Measurements from ENCODE around the gene NFILZ.
A peak's percentile ranks its signal among the peaks of the same experiment; 100 is the strongest.

NFILZ gene

DNA sequence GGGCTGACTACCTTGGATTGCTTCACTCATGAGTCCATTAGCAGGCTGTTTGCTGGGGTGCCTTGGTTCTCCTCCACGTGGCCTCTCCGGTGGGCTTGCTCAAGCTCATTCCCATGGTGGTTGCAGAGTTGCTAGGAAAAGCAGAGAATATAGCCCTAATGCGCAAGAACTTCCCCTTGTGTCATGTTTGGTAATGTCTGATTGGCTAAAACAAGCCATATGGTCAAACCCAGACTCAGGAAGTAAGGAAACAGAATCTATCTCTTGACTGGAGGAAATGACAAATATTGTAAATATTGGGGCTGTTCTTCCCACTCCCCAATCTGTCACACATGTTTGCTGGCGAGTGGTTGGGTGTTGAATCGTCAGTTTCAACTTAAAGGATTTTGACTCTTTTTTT lies 12.1 kb downstream of the NFILZ start:
- FAIRE-seq, result no peak

DNA sequence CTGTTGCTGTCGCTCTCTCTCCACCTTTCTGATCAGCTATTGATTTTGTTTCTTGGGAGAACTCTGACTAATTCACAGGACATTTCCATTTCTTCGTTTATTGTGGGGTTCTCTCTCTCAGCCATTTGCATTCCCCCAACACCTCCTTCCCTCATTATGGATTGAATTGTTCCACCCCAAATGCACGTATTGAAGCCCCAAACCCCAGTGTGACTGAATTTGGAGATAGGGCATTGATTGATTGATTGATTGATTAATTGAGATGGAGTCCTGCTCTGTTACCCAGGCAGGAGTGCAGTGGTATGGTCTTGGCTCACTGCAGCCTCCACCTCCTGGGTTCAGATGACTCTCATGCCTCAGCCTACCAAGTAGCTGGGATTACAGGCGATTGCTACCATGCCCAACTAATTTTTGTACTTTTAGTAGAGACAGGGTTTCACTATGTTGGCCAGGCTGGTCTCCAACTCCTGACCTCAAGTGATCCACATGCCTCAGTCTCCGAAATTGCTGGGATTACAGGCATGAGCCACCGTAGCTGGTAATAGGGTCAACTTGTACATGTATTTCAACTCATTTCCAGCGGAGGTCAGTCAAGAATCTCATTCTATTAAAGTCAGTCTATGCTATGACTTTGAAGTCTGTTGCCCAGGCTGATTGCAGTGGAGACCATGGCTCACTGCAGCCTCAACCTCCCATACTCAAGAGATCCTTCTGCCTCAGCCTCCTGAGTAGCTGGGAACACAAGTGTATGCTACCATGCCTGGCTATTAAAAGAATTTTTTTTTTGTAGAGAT lies 13.6 kb downstream of the NFILZ start:
- no peak for FAIRE-seq

DNA sequence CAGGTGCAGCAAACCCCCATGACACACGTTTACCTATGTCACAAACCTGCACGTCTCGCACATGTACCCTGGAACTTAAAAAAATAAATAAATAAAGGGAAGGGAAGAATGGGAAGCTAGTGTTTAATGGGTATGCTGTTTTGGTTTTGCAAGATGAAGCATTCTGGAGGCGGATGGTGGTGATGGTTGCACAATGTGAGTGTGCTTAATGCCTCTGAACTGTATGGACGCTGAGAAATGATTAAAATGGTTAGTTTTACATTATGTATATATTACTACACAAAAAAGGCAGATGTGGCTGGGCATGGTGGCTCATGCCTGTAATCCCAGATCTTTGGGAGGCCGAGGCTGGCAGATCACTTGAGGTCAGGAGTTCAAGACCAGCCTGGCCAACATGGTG lies 17.8 kb downstream of the NFILZ start:
- no peak for FAIRE-seq

DNA sequence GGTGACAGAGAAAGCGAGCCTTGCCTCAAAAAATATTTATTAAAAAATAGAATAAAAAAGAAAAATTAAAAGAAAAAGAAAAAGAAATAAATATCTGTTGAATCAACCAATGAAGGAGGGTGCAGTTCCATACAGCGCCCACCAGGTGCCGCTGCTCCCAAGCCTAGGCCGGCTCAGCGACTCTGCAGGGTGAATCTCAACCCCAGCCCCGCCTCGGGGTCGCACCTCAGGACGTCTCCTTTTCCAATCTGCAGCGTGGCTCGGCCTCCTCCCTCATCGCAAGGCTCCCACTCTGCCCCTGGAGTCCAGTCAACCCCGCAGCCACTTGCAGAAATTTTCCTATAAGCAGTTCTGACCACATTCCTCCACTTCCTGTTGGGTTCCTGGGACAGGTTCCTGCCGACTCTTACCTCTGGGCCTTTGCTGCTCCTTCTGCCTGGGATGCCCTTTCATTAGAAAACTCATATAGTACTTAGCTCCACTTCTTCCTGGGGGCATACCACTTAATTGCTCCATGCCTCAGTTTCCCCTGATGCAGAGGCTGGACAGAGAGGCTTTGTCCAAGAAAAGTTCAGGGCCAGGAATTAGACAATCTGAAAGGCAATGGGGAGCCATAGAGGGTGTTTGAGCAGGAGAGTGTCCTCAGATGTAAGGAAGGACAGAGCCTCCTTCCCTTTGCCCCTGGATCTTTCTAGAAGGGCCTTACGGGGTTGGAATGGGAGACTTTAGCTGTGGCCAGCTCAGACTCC lies 24.3 kb downstream of the NFILZ start:
- FAIRE-seq, result peak; percentile 66

DNA sequence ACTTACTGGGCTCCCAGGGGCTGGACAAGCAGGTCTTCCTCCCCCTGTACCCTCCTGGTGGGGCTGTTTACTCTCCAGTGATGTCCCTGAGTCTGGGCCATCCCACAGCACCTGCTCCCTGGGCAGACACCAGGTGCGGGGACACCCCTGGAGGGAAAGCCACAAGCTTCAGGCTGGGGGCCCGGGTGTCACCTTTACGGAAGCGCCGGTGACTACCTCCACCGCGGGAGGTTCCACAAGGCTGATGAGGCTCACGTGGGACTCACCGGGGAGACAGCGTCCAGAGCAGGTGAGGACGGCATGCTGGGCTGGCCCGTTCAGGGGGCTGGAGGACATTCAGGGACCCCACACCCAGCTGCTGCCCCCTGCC lies 24.9 kb downstream of the NFILZ start:
- FAIRE-seq, result no peak

DNA sequence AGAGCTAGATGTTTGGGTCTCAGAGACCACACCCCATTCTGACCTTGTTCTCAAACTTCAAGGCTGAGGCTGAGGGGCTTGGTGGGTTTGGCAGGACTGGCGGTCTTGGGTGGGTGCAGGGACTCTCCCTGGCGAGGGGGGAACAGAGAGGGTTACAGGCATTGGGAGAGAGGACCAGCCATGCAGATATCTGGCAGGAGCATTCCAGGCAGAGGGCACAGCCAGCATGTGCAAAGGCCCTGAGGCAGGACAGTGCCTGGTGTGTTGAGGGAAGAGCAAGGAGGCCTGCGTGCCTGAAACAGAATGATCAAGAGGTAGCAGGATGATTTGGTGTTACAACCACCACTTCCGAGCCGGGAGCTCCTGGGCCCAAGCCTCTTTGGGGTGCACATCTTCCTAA lies 27.4 kb downstream of the NFILZ start:
- FAIRE-seq, result no peak

DNA sequence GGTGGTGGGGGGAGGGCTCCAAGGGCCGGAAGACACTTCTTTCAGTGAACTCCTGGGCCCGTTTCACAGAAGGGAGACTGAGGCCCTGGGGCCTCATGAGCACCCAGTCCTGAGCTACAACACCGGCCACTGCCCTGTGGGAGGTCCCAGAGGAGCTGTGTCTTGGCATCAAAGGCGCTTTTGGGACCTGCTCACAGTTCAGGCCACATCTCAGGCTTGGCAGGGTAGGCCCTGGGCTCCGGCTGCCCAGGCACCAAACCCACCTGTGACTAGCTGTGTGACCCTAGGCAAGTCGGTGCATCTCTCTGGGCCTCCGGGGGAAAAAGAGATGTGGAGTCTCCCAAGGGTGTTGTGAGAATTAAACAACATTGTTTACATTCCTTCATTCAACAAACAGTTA lies 29.5 kb downstream of the NFILZ start:
- no peak for FAIRE-seq

DNA sequence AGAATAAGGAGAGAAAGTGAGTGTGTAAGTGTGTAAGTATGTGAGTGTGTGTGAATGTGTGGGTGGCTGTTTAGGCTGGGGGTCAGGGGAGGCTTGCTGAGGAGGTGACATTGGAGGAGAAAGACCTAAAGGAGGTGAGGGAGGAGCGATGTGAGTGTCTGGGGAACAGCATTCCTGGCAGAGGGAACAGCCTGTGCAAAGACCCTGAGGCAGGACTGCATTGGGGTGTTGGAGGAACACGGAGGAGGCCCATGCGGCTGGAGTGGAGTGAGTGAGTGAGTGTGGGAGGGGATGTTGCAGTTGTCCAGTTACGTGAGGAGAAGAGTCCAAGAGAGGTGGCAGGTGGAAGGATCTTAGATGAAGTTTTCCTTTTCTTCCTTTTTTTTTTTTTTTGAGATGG lies 31.8 kb downstream of the NFILZ start:
- no peak for FAIRE-seq

DNA sequence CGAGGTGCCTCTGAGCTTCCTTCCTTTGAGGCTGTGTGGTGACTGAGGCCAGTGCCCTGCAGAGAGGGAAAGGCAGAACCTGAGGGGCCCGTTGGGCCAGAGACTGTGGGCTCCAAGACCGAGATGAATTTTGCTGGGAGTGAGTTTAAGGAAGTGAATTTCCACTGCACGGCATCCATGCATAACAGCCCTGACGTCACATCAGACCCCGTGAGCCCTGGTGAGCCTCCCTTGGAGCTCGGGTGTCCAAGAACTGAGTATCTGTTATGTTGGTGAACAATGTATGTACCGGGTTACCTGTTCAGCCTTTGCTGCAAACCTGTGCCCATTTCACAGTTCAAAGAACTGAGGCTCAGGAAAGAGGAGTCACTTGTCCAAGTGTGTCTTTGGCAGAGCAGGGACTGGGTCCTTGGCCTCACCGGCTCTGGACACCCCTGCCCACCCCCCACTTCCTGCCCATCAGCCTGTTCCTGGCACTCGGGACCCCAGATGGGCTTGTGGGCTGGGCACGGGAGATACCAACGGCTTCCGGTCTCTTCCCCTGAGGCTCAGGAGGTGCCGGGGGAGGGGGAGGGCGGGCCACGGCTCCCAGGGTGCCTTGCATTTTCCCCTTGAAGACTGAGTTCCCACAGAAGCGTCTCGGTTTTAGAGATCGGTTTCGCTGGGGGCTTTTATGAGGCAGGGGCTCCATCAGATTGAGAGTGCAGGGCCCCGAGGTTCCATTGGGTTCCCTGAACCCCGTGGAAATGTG lies 33.7 kb downstream of the NFILZ start:
- FAIRE-seq, result no peak

DNA sequence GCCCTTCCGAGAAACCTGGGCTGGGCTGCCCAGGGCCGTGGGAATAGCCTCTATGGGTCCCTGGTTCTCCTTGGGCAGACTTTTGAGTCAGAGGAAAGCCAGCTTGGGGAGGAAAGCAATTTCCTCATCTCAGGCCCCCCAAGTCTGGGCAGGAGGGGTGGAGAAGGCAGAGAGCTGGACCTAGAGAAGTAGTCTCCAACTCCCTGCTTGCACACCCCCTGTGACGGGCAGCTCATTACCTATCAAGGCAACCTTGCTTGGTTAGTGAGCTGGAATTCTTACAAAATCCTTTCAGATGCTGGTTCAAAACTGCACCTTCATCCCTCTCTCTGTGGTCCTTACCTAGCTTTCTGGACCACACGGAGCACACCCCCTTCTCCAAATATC lies 34.2 kb downstream of the NFILZ start:
- FAIRE-seq, result no peak

DNA sequence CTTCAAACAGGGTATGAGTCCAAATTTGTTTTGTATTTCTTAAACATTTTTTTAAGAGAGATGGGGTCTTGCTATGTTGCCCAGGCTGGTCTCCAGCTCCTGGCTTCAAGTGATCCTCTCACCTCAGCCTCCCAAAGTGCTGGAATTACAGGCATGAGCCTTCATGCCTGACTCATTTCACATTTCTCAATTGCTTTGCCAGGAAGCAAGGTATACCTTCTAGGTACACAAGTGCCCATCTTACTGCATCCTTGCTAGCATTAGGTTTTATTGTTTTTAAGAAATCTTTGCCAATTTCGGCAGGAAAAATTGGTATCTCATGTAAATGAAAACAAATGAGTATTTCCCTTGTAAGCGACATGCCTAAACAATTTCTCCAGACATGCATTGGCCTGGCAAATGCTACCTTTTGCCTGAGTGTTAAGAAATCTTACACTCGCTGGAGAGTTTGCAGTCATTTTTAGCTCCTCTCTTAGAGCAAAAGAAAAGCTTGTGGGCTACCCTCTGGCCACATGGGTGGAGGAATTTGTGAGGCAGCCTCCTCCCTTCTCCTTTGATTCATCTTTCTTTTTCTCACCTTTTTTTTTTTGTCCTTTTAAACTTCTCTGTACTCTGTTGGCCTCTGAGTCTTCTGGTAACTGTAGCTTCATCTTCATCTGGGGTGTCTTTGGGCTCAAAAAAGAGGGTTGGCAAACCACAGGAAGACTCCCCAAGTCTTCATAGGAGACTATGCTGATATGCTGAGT lies 35.2 kb downstream of the NFILZ start:
- no peak for FAIRE-seq

DNA sequence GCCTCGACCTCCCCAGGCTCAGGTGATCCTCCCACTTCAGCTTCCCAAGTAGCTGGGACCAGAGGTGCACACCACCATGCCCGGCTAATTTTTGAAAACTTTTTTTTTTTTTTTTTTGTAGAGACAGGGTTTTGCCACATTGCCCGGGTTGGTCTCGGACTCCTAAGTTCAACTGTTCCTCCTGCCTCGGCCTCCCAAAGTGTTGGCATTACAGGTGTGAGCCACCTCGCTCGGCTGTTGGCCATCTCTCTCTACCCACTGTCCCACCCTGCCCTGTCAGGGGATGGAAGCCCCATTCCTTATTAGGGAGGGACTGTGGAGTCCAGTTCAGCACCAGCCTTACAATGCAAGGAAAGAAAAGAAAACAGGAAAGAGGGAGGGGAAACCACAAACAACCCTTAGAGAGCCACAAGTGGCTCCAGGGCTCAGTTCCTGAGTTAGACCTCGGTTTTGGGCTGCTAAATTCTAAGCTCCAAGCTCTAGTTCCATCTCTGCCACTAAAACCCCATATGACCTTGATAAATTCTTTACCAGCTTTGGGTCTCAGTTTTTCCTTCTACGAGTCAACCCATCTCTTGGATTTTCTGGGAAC lies 36.5 kb downstream of the NFILZ start:
- FAIRE-seq, result no peak

DNA sequence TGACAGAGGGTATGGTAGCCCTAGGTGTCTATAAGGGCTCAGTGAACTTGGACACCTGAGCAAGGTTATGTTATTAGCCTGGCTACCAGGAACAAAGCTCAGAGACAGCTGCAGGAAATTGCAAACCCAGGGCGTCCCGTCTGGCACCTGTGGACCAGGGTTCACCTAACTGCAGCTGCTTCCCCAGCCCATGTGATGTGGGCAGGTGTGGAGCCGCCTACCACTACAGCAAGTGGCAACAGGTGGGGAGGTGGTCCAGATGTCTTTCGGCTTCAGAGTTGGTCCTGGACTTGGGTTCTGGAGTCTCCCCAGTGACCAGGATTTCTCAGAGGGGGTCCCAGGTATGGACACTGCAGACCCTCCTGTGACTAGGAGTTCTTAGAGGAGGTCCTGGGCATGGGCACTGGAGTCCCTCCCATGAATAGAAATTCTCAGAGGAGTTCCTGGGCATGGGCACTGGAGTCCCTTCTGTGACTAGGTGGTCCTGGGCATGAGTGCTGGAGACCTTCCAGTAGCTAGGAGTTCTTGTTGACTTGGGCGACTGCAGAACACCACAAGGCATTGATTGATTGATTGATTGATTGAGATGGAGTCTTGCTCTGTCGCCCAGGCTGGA lies 43.0 kb downstream of the NFILZ start:
- FAIRE-seq, result no peak

DNA sequence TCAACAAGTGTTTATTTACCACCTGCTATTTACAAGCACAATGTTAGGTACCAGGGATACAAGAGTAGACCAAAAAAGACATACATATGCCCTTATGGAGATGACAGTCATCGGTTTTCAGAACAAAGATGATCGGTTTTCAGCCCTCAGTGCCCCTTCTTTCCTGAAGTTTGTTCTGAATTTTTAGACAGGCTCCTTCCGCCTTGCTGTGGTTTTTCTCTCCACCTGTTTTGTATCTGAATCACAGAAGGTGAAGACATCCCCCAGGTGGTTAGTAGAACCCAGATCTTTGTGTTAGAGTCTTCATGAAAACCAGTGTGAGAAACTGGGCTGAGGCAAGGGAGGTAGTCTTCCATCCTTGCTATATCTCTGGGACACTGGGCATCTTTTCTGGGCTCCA lies 44.6 kb downstream of the NFILZ start:
- no peak for FAIRE-seq

DNA sequence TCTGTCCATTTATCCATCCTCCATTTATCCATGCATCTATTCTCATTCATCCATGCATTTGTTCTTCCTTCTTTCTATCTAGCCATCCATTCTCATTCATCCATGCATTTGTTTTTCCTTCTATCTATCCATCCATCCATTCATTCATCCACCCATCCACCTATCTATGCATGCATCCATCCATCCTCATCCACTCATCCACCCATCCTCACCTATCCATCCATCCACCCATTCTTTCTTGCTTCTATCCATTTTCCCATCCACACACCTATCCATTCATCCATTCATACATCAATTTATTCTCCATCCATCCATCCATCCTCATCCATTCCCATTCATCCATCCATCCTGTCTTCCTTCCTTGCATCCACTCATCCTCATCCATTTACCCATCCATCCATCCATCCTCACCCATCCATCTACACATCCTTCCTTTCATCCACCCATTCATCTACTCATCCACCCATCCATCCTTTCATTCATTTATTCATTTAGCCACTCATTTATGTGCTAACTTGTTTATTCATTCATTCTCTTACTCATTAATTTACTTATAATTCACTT lies 47.9 kb downstream of the NFILZ start:
- no peak for FAIRE-seq
